GM12878 (cell line): ENCODE results near the gene ANO5. TPM values are rescaled to one million over a fixed set of nuclear protein-coding genes. Genes with fewer than 3 reads are reported as not detected.

ENCODE experiments used
- ATAC-seq: fragments of 200-7000 bp; cut with Tn5 transposase; 3 replicates; pipeline ENCODE4 v1.9.1; 2020; ENCODE audit warnings: mild to moderate bottlenecking, moderate library complexity
- BruUV-seq: library from RNA; stranded (reverse); fragments of 400-500 nt; replicated peaks from 2 replicates; lab custom pipeline; 2021; lab: Mats Ljungman, UMichigan
- CTCF ChIA-PET: fragments of 300-600 bp; sonication (Branson Sonifier 250); formaldehyde crosslinking; extraction: SDS; loops from one replicate; lab custom pipeline; 2021; ENCODE audit warnings: inconsistent platforms; lab: Yijun Ruan, JAX
- POLR2A ChIA-PET: fragments of 350-600 bp; formaldehyde crosslinking; extraction: SDS; loops from one replicate; lab custom pipeline; 2021; ENCODE audit warnings: inconsistent platforms; lab: Charles Lee
- RAD21 ChIA-PET: fragments of 300-600 bp; sonication (Branson Sonifier 250); formaldehyde crosslinking; loops from one replicate; lab custom pipeline; 2023; ENCODE audit warnings: antibody characterized with exemption; ENCODE audit not compliant: unreplicated experiment; lab: Charles Lee
- SMC1A ChIA-PET: fragments of 300-600 bp; sonication (Branson Sonifier 250); formaldehyde crosslinking; loops from one replicate; lab custom pipeline; 2023; ENCODE audit not compliant: unreplicated experiment, uncharacterized antibody; lab: Charles Lee
- DNase-seq: peaks from one replicate; pipeline ENCODE4 v3.0.0-alpha.2; 2011; ENCODE audit warnings: low read depth, low spot score
- FAIRE-seq: peaks from 3 replicates; lab custom pipeline; 2011; peaks lifted over from hg19 to GRCh38; lab: Jason Lieb, UNC
- H2AFZ ChIP-seq: 2 replicates; pipeline ENCODE4 v1.6.0; 2011; ENCODE audit warnings: low read depth, low read length, control low read depth; ENCODE audit not compliant: control insufficient read depth
- H3K27ac ChIP-seq: 2 replicates; pipeline ENCODE4 v1.5.1; 2011; ENCODE audit warnings: control low read depth; ENCODE audit not compliant: control insufficient read depth, insufficient read depth
- H3K27me3 ChIP-seq, 2 experiments: replicated peaks in 1 of 2; 2 replicates each; pipeline versions ENCODE4 v1.6.0 to v1.6.1; 2011; ENCODE audit warnings: low read length in 1 of 2; ENCODE audit not compliant: control insufficient read depth in 2 of 2, insufficient read depth in 2 of 2
- H3K36me3 ChIP-seq, 2 experiments: 2 replicates each; pipeline ENCODE4 v1.5.1; 2011; ENCODE audit warnings: low read length in 1 of 2; ENCODE audit not compliant: control insufficient read depth in 2 of 2, insufficient read depth in 2 of 2
- H3K4me1 ChIP-seq: 2 replicates; pipeline ENCODE4 v1.6.1; 2011; ENCODE audit warnings: mild to moderate bottlenecking, low read length, moderate library complexity, mixed read lengths; ENCODE audit not compliant: control insufficient read depth, insufficient read depth
- H3K4me2 ChIP-seq: 2 replicates; pipeline ENCODE4 v1.6.0; 2011; ENCODE audit warnings: control low read depth; ENCODE audit not compliant: control insufficient read depth, insufficient read depth
- H3K4me3 ChIP-seq: fragments of 200-600 bp; sonication (generic); 2 replicates; pipeline ENCODE4 v1.5.1; 2016
- H3K79me2 ChIP-seq: 2 replicates; pipeline ENCODE4 v1.6.0; 2011; ENCODE audit warnings: low read length; ENCODE audit not compliant: control insufficient read depth, insufficient read depth
- H3K9ac ChIP-seq: 2 replicates; pipeline ENCODE4 v1.8.0; 2011; ENCODE audit warnings: low read length, control low read depth, mixed read lengths; ENCODE audit not compliant: control insufficient read depth, insufficient read depth
- H3K9me3 ChIP-seq: replicated peaks from 3 replicates; pipeline ENCODE4 v1.5.1; 2011; ENCODE audit warnings: mild to moderate bottlenecking, low read length; ENCODE audit not compliant: control insufficient read depth, insufficient read depth
- H4K20me1 ChIP-seq: 2 replicates; pipeline ENCODE4 v1.6.0; 2011; ENCODE audit not compliant: control insufficient read depth, insufficient read depth
- SMAD5 ChIP-seq: IDR thresholded peaks from 2 replicates; pipeline ENCODE4 v1.6.1; 2016; ENCODE audit warnings: antibody characterized with exemption, low read depth
- ZNF24 ChIP-seq: fragments of 450-650 bp; IDR thresholded peaks from 2 replicates; pipeline ENCODE4 v1.6.1; 2017; ENCODE audit warnings: antibody characterized with exemption, mild to moderate bottlenecking
- WGBS: methylation state at CpG from one replicate; pipeline ENCODE4 v1.1.6; 2016; ENCODE audit warnings: low lambda C conversion rate; ENCODE audit not compliant: insufficient replicate concordance, insufficient coverage; ENCODE audit errors: missing lambda C conversion rate; 5-methylcytosine and 5-hydroxymethylcytosine counted together
- in situ Hi-C: fragments of 300-500 bp; cut with MboI; formaldehyde crosslinking; loops from 9 replicates; pipeline ENCODE4 v1.14.3; 2018; ENCODE audit warnings: mixed read lengths
- intact Hi-C: fragments of 100-400 bp; cut with micrococcal nuclease; formaldehyde crosslinking; loops from one replicate; pipeline ENCODE4 v1.14.2; 2022; ENCODE audit not compliant: unreplicated experiment
- polyA plus RNA-seq, 11 experiments: library from polyadenylated mRNA; depleted of rRNA in 4 of 11; unstranded in 6 of 11; stranded (reverse) in 5 of 11; fragments of >200 nt; fragmentation: Nextera tagmentation in 4 of 11; fragmentation: Illumina TruSeq in 1 of 11; extraction: Ambion mirVana in 4 of 11; extraction: Trizol in 1 of 11; gene quantifications; 1 replicate in 1 of 11; 2 replicates in 10 of 11; pipeline versions ENCODE4 v1.2.1 to v1.2.3, GENCODE V29; 2011 to 2016; ENCODE audit warnings: inconsistent platforms in 2 of 11, missing spikeins in 2 of 11, low read depth in 1 of 11
- total RNA-seq, 4 experiments: library from RNA; depleted of rRNA in 3 of 4; stranded (reverse); fragments of >200 nt in 3 of 4; fragmentation: Illumina TruSeq in 1 of 4; extraction: Trizol in 1 of 4; gene quantifications; 2 replicates each; pipeline versions ENCODE4 v1.2.1 to v1.2.3, GENCODE V29; 2013 to 2021
- TF ChIP-seq, protein P1 (sequence below): fragments of 450-650 bp; IDR thresholded peaks from 2 replicates; pipeline ENCODE4 v1.6.1; 2016; ENCODE audit warnings: mild to moderate bottlenecking
- TF ChIP-seq, protein P2 (sequence below): fragments of 450-650 bp; IDR thresholded peaks from 2 replicates; pipeline ENCODE4 v1.6.1; 2017; ENCODE audit warnings: mild to moderate bottlenecking, moderate library complexity

ANO5 gene
- total and polyA plus RNA-seq, 10 of the 15 experiments (the other 5 are each of a cell fraction or from before 2014, with no cell fraction given): 1.6 to 10.2 (median 4.1) TPM

DNA sequence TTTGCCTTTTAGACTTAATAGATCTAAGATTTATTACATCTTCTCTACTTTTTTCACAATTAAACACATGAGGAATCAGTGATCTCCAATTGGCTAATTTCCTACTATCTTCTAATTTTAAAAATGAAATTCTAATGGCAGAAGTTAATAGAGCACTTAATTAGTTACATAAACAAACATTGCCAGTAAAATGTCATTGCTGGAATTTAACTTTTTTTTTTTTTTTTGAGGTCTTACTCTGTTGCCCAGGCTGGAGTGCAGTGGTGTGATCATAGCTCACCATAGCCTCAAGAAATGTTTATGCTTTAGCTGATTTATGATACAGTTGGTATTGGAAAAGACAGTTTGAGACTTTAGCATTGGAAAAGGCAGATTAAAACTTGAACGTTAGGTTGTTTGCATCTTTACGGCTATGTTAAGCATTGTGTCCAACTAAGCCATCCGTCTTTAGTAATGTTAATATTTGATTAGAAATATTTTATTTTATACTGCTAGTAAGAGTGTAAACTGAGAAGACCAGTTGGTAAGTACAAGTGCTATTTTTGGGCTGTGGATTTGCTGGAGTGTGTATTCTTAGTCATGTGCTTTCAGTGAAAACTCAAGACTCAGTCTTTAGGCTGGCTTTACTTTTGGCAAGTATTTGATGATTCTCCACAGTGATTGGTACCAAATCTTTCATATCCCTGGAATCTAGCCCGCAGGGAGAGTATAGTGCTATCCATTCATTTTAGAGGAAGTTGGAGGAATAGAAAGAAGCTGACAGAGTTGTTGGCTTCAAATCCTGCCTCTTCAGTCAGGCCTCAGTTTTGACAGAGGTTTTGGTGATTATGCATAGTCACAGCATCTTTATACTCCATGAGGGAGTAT is 4.5 kb downstream of the ANO5 start:
- ChIA-PET POLR2A (interaction anchor here (0.8 kb wide), 1 partner anchor 46 kb away, joined by 3 read pairs; no protein-coding TSS in a partner anchor), CTCF (interaction anchor here (0.5 to 2.6 kb wide), 8 partner anchors 27 to 320 kb away, joined by 3 to 14 read pairs (median 4); no protein-coding TSS in a partner anchor), SMC1A (interaction anchor here (0.9 to 2.2 kb wide), 14 partner anchors 12 to 468 kb away, joined by 3 to 16 read pairs (median 5); no protein-coding TSS in a partner anchor), RAD21 (interaction anchor here (0.7 to 1.8 kb wide), 3 partner anchors 23 to 47 kb away, joined by 4 to 10 read pairs (median 5); no protein-coding TSS in a partner anchor)
- WGBS: 34% methylated on average over 4 of the region's 4 CpGs
- Histone ChIP-seq H2AFZ (no peak overlapping the region), H3K9me3 (no peaks in the 10 kb centered on the region), H3K36me3 (no peaks in the 10 kb centered on the region), H3K27me3 (no peaks in the 10 kb centered on the region), H3K4me1 (no peaks in the 10 kb centered on the region), H3K27ac (no peak overlapping the region), H3K4me3 (no peak overlapping the region), H3K4me2 (no peak overlapping the region), H4K20me1 (no peaks in the 10 kb centered on the region), H3K9ac (no peak overlapping the region), H3K79me2 (no peaks in the 10 kb centered on the region; the same call in none of the 2 replicates)
- TF ChIP-seq, protein P1, sequence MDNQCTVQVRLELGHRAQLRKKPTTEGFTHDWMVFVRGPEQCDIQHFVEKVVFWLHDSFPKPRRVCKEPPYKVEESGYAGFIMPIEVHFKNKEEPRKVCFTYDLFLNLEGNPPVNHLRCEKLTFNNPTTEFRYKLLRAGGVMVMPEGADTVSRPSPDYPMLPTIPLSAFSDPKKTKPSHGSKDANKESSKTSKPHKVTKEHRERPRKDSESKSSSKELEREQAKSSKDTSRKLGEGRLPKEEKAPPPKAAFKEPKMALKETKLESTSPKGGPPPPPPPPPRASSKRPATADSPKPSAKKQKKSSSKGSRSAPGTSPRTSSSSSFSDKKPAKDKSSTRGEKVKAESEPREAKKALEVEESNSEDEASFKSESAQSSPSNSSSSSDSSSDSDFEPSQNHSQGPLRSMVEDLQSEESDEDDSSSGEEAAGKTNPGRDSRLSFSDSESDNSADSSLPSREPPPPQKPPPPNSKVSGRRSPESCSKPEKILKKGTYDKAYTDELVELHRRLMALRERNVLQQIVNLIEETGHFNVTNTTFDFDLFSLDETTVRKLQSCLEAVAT: no peak
- TF ChIP-seq SMAD5 (no peak), ZNF24 (no peak)
- TF ChIP-seq, protein P2, sequence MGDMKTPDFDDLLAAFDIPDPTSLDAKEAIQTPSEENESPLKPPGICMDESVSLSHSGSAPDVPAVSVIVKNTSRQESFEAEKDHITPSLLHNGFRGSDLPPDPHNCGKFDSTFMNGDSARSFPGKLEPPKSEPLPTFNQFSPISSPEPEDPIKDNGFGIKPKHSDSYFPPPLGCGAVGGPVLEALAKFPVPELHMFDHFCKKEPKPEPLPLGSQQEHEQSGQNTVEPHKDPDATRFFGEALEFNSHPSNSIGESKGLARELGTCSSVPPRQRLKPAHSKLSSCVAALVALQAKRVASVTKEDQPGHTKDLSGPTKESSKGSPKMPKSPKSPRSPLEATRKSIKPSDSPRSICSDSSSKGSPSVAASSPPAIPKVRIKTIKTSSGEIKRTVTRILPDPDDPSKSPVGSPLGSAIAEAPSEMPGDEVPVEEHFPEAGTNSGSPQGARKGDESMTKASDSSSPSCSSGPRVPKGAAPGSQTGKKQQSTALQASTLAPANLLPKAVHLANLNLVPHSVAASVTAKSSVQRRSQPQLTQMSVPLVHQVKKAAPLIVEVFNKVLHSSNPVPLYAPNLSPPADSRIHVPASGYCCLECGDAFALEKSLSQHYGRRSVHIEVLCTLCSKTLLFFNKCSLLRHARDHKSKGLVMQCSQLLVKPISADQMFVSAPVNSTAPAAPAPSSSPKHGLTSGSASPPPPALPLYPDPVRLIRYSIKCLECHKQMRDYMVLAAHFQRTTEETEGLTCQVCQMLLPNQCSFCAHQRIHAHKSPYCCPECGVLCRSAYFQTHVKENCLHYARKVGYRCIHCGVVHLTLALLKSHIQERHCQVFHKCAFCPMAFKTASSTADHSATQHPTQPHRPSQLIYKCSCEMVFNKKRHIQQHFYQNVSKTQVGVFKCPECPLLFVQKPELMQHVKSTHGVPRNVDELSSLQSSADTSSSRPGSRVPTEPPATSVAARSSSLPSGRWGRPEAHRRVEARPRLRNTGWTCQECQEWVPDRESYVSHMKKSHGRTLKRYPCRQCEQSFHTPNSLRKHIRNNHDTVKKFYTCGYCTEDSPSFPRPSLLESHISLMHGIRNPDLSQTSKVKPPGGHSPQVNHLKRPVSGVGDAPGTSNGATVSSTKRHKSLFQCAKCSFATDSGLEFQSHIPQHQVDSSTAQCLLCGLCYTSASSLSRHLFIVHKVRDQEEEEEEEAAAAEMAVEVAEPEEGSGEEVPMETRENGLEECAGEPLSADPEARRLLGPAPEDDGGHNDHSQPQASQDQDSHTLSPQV: no peak
- no peak for ATAC-seq
- no peak for DNase-seq
- in situ Hi-C loops (no loop called here), intact Hi-C loops (loop anchor here (10.0 kb wide), 1 partner anchor 587 kb away; no protein-coding TSS in a partner anchor)
- no TSS peak for BruUV-seq
- FAIRE-seq: no peak
